ENCODE results near the gene MGME1.

MGME1 gene

GRCh38 chr20:17964073-17964472, 4.7 kb upstream of the MGME1 start:
- no peak for TF ChIP-seq CTCF (IDR thresholded peaks at IDR 0.05; ENCODE audit: borderline replicate concordance, control extremely low read depth, extremely low read depth, insufficient read depth, missing control alignments)
- in situ Hi-C loops (cut with MboI; ENCODE audit: low sequenced_read_pairs, unreplicated experiment) = no loop called here
- no peak for DNase-seq (ENCODE audit: low spot score)

GRCh38 chr20:17964632-17965031, 4.2 kb upstream of the MGME1 start:
- DNase-seq (ENCODE audit: low spot score) = no peak
- in situ Hi-C loops (cut with MboI; ENCODE audit: low sequenced_read_pairs, unreplicated experiment) = no loop called here
- no peak for TF ChIP-seq CTCF (IDR thresholded peaks at IDR 0.05; ENCODE audit: borderline replicate concordance, control extremely low read depth, extremely low read depth, insufficient read depth, missing control alignments)

- no peak for DNase-seq (ENCODE audit: low spot score)
- in situ Hi-C loops (cut with MboI; ENCODE audit: low sequenced_read_pairs, unreplicated experiment) = no loop called here
- TF ChIP-seq CTCF (IDR thresholded peaks at IDR 0.05; ENCODE audit: borderline replicate concordance, control extremely low read depth, extremely low read depth, insufficient read depth, missing control alignments) = no peak
Observed at GRCh38 chr20:17965042-17965697, 3.6 kb upstream of the MGME1 start.

- no peak for DNase-seq (ENCODE audit: low spot score)
- in situ Hi-C loops (cut with MboI; ENCODE audit: low sequenced_read_pairs, unreplicated experiment) = no loop called here
- no peak for TF ChIP-seq CTCF (IDR thresholded peaks at IDR 0.05; ENCODE audit: borderline replicate concordance, control extremely low read depth, extremely low read depth, insufficient read depth, missing control alignments)
Observed at GRCh38 chr20:17966432-17967310, 2.1 kb upstream of the MGME1 start.

GRCh38 chr20:17967521-17968365, 1.1 kb upstream of the MGME1 start:
- TF ChIP-seq CTCF (IDR thresholded peaks at IDR 0.05; ENCODE audit: borderline replicate concordance, control extremely low read depth, extremely low read depth, insufficient read depth, missing control alignments) = no peak
- DNase-seq (ENCODE audit: low spot score) = no peak
- in situ Hi-C loops (cut with MboI; ENCODE audit: low sequenced_read_pairs, unreplicated experiment) = no loop called here

- in situ Hi-C loops (cut with MboI; ENCODE audit: low sequenced_read_pairs, unreplicated experiment) = no loop called here
- no peak for TF ChIP-seq CTCF (IDR thresholded peaks at IDR 0.05; ENCODE audit: borderline replicate concordance, control extremely low read depth, extremely low read depth, insufficient read depth, missing control alignments)
- no peak for DNase-seq (ENCODE audit: low spot score)
Observed at GRCh38 chr20:17969278-17969883, 563 bp downstream of the MGME1 start.
